ENCODE results near the gene SLC7A14.

The SLC7A14 gene

DNA sequence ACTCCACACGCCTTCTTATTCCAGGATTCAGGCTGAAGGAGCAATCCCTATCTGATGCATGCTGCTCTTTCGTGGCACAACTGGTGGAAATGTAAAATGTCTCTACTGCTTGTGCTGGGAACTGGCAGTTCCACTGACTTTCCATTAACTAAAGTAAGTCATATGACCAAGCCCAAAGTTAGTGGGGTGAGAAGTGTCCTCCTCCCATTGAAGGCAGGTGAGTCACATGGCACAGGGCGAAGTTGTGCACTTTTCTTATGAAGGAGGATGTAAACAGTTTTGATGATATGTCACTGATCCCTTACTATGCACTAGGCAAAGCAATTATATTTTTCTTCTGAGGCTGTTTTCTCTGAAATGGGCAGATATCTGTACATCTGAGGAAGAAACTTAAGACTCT is 51.6 kb downstream of the SLC7A14 start:
- no peak for DNase-seq (ENCODE audit: low spot score)

- DNase-seq (ENCODE audit: low spot score) = no peak
These were observed 53.3 kb downstream of the SLC7A14 start for GRCh38 chr3:170532573-170532972.

GRCh38 chr3:170531657-170532335 is 54.1 kb downstream of the SLC7A14 start:
- no peak for DNase-seq (ENCODE audit: low spot score)

DNA sequence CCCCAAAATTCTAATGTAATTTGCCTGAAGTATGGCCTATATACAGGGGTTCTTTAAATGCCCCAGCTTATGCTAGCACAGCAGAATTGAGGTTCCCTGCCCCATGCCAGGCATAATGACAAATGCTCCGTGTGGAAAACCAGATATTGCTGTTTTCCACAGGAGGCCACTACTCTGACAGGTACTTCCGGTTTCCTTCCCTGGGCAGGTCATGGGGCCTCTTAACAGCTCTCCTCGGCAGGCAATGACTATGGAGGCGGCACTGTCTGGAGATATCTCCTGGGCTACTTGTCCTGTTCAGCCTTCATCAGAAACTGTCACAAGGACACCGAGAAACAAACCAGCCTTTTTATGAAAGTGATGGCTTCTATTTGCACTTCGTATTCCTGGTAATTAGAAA is 54.8 kb downstream of the SLC7A14 start:
- DNase-seq (ENCODE audit: low spot score) = no peak

- DNase-seq (ENCODE audit: low spot score) = no peak
These were observed 56.0 kb downstream of the SLC7A14 start for GRCh38 chr3:170529912-170530311.

GRCh38 chr3:170529346-170529745 is 56.5 kb downstream of the SLC7A14 start:
- no peak for DNase-seq (ENCODE audit: low spot score)

DNA sequence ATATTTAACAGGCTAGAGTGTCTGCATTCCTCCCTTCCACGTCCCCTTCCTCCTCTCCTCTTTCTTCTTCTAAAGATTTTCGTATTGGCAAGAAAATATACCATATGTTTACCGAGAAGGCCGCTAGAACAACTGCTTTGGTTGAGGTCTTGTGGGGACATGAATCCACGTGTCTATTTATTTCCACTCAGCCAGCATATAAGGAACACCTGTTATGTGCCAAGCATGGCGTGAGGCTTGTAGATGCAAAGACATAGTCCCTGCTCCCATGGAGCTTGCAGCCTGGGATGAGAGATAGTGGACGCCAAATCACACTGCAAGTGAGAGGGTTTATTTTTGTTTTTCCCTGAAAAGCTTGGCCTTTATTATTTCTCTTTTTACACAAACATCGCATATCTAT is 57.1 kb downstream of the SLC7A14 start:
- DNase-seq (ENCODE audit: low spot score) = no peak

DNA sequence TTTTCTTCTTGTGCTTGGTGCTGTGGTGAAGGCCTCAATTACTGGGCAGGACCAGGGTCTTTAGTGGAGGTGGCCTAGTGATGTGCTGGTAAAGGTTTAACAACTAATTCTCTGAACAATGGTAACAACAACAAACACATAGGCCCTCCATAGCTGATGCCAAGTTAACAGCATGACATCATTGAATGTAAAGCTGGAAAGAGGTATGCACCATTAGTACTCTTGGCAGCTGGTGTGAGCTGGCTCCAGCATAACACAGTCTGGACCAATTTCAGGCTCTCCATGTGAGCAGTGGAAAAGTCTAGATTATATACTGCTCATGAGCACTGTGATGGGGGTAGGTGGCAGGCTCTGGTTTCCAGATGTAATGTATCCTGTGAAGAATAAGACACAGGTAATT is 61.8 kb downstream of the SLC7A14 start:
- no peak for DNase-seq (ENCODE audit: low spot score)

GRCh38 chr3:170523248-170523647 is 62.6 kb downstream of the SLC7A14 start:
- peak; percentile 15 for DNase-seq (ENCODE audit: low spot score)

DNA sequence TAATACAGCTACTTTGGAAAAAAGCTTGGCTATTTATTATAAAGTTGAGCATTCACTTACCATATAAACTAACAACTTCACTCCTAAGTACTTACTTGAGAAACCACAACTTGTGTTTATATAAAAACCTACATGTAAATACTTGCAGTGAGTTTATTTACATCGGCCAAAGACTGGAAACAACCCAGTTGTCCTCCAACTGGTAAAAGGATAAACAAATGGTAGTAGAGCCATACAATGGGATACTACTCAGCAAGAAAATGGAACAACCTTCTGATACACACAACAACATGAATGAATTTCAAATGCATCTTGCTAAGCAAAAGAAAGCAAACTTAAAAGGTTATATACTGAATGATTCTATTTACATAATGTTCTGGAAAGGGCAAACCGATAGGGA is 63.7 kb downstream of the SLC7A14 start:
- DNase-seq (ENCODE audit: low spot score) = no peak

DNA sequence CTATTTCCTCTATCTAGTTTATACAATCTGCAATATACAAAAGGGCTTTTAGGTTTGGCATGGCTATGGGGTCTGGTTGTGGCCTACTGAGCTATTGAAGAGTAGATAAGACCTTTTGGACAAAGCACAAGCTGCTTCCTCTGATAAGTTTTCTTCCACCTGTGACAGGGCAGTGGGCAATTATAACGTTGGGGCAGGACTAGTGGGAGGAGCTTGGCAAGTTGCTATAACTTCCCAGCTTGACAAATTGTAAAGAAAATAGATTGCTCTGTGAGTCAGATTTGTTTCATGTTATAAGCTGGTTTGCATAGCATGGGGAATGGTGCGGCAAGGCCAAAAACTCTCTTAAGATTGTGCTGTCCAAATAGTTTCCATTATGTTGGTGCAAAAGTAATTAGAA is 64.9 kb downstream of the SLC7A14 start:
- DNase-seq (ENCODE audit: low spot score) = no peak

DNA sequence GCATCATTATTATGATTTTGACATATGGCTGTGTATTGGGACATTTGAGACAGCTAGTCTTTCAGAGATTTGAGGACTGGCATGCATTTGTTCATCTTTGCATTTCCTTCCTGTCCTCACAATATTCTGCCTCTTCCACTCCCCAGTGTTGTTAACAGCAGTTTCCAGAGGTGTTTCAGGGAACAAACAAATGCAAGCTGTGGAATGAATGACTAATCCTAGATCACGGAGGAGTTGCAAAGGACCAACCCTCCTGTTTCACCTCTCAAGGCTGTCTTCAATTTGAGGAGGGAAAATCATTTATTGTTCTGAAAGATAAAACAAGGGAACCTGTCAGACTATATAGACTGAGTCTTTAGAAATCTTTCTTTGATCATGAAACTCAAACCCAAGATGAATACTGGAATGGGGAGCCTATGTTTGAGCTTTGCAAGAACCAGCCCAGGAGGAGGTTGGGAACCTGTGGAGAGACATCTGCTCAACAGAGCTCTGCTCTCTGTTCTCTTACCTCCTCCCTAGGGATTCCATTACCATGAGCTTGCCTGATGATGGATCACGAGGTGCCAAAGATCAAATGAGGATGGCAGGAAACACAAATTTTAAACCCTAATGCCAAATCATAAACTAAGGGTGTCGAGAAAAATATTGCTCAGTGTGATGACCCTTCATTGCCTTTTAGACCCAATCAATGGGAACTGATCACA is 68.5 kb downstream of the SLC7A14 start:
- no peak for DNase-seq (ENCODE audit: low spot score)

GRCh38 chr3:170513642-170514041 is 72.2 kb downstream of the SLC7A14 start:
- no peak for DNase-seq (ENCODE audit: low spot score)

DNA sequence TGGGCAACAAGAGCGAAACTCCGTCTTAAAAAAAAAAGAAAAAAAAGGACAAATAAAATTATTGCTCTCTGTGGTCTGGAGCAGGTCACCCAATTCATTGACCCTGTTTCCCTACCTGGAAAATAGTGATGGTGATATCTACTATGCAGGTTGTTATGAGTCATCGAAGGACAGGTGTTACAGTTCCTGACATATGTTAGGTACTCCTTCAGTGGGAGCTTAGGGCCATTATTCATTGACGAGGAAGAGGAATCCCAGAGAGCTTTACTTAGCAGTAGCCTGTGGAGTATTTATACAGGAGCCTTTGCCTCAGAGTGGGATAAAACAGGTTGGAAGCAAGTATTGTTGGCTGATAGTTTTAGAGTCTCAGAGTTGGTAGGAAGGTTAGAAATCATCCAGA is 74.5 kb downstream of the SLC7A14 start:
- no peak for DNase-seq (ENCODE audit: low spot score)

DNA sequence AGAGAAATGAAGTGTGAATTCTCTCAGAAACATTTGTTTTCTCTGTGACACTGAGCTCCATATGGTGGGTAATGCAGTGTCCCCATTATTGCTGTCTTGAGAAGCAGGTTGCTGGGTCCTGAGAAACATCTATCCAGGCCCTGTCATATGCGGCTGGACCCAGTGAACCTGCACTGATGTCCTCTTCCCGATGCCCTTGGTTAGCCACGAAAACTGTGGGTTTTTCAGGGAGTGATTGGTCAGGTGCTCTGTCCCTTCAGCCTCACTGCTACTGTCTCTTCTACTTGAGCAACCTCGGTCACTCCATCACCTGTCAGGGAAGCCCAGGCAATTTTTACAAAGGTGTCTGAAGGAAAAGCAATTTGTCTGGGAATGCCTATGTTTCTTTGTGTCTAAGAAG is 77.0 kb downstream of the SLC7A14 start:
- DNase-seq (ENCODE audit: low spot score) = no peak

DNA sequence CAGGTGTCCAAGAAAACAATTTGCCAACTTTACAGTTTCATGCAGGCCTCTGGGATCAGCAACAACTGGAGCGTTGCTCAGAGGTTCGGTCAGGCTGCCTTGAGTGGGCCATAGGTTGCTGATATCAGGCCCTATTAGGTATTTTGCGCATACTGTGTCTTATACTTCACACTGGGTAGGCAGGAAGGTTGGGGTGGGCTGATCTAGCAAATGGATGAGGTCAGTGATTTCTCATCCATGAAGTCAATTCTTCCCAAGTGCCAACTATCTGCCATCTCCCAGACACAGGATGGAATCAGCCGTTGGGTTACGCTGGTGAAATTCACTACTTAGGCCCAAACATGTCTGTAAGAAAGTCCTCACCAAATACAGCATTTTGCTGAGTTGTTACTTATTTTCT is 77.6 kb downstream of the SLC7A14 start:
- DNase-seq (ENCODE audit: low spot score) = no peak

DNA sequence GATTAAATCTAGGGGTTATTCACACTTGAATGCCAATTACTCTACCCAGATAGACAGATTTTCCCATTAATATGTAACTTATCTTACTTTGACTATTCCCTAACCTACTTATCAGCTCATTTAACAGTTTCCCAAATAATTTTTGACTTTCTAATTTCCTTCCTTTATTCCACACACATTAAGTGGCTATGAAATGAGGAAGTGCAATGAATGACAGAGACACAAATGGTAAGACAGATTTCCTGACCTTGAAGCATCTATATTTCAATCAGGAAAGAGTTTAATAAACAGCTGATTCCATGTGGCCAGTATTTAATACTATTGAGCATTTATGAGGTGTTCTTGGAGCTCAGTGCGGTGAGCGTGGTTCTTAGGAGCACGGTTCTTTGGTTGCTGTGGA is 78.8 kb downstream of the SLC7A14 start:
- no peak for DNase-seq (ENCODE audit: low spot score)

- DNase-seq (ENCODE audit: low spot score) = no peak
These were observed 79.3 kb downstream of the SLC7A14 start for GRCh38 chr3:170506556-170506955.

GRCh38 chr3:170502297-170502696 is 83.6 kb downstream of the SLC7A14 start:
- DNase-seq (ENCODE audit: low spot score) = no peak

- no peak for DNase-seq (ENCODE audit: low spot score)
These were observed 84.9 kb downstream of the SLC7A14 start for GRCh38 chr3:170500995-170501394.

- no peak for DNase-seq (ENCODE audit: low spot score)
These were observed 85.4 kb downstream of the SLC7A14 start for GRCh38 chr3:170500462-170500861.

- DNase-seq (ENCODE audit: low spot score) = no peak
These were observed 86.2 kb downstream of the SLC7A14 start for GRCh38 chr3:170499562-170500156.
